K562 (cell line): ENCODE data around the gene NECAP2. TPM values are rescaled to one million over a fixed set of nuclear protein-coding genes. Genes with fewer than 3 reads are reported as not detected.
A peak's percentile ranks its signal among the peaks of the same experiment; 100 is the strongest.

Experiments used
- BACH1 ChIP-seq: fragments of 200-800 bp; sonication (Bioruptor generic); IDR thresholded peaks from 2 replicates; pipeline ENCODE4 v1.6.1; 2016; ENCODE audit warnings: missing genetic modification characterization, missing compliant biosample characterization
- CBFA2T2 ChIP-seq: fragments of 450-650 bp; conservative IDR thresholded peaks from 2 replicates; pipeline ENCODE4 v1.6.1; 2017; ENCODE audit warnings: mild to moderate bottlenecking
- FOS ChIP-seq: IDR thresholded peaks from 3 replicates; pipeline ENCODE4 v1.6.1; 2011; ENCODE audit not compliant: insufficient read length; ENCODE audit errors: extremely low read depth
- FOXA1 ChIP-seq: fragments of 450-650 bp; IDR thresholded peaks from 2 replicates; pipeline ENCODE4 v1.6.1; 2016; ENCODE audit warnings: mild to moderate bottlenecking, borderline replicate concordance
- FOXJ3 ChIP-seq: sonication (generic); formaldehyde crosslinking; IDR thresholded peaks from 2 replicates; pipeline ENCODE4 v1.4.0; 2020; ENCODE audit warnings: mild to moderate bottlenecking, missing genetic modification reagents
- JUNB ChIP-seq: fragments of 450-650 bp; formaldehyde crosslinking; conservative IDR thresholded peaks from 2 replicates; pipeline ENCODE4 v1.4.0; 2020; ENCODE audit warnings: mild to moderate bottlenecking
- LEF1 ChIP-seq: fragments of 450-650 bp; IDR thresholded peaks from 2 replicates; pipeline ENCODE4 v1.6.1; 2016; ENCODE audit warnings: mild to moderate bottlenecking
- MAFF ChIP-seq: IDR thresholded peaks from 2 replicates; pipeline ENCODE4 v1.6.1; 2012; ENCODE audit warnings: low read length, improper control_type of control experiment
- MXI1 ChIP-seq: IDR thresholded peaks from 2 replicates; pipeline ENCODE4 v1.6.1; 2011; ENCODE audit warnings: low read depth, mild to moderate bottlenecking, improper control_type of control experiment, low read length
- NFE2L1 ChIP-seq: fragments of 450-650 bp; IDR thresholded peaks from 2 replicates; pipeline ENCODE4 v1.6.1; 2016; ENCODE audit warnings: missing genetic modification characterization, low read depth, mild to moderate bottlenecking, missing compliant biosample characterization, moderate library complexity, borderline replicate concordance
- NFYB ChIP-seq: IDR thresholded peaks from 2 replicates; pipeline ENCODE4 v1.6.1; 2011; ENCODE audit warnings: mild to moderate bottlenecking, moderate library complexity; ENCODE audit not compliant: insufficient read length; ENCODE audit errors: extremely low read depth
- PRMT5 ChIP-seq: sonication (generic); formaldehyde crosslinking; IDR thresholded peaks from 2 replicates; pipeline ENCODE4 v1.5.0; 2020; ENCODE audit warnings: missing genetic modification reagents
- PYGO2 ChIP-seq: fragments of 450-650 bp; IDR thresholded peaks from 2 replicates; pipeline ENCODE4 v1.6.1; 2016; ENCODE audit warnings: mild to moderate bottlenecking, missing genetic modification characterization, moderate library complexity, missing compliant biosample characterization
- RBM39 ChIP-seq: fragments of 200-400 bp; formaldehyde crosslinking; optimal IDR thresholded peaks from 2 replicates; pipeline ENCODE3; 2018; ENCODE audit warnings: low read depth, low read length
- SREBF2 ChIP-seq: sonication (generic); formaldehyde crosslinking; IDR thresholded peaks from 2 replicates; pipeline ENCODE4 v1.4.0; 2020; ENCODE audit warnings: mild to moderate bottlenecking, missing genetic modification reagents
- SUPT5H ChIP-seq: fragments of 450-650 bp; IDR thresholded peaks from 2 replicates; pipeline ENCODE4 v1.6.1; 2016
- ZBTB1 ChIP-seq: sonication (generic); formaldehyde crosslinking; IDR thresholded peaks from 2 replicates; pipeline ENCODE4 v1.8.1; 2023; ENCODE audit warnings: missing genetic modification reagents, low read depth, mild to moderate bottlenecking, borderline replicate concordance
- ZBTB7A ChIP-seq: IDR thresholded peaks from 2 replicates; pipeline ENCODE4 v1.6.1; 2011; ENCODE audit warnings: low read depth, mild to moderate bottlenecking, low read length, moderate library complexity, borderline replicate concordance; ENCODE audit not compliant: control insufficient read depth
- ZNF239 ChIP-seq: fragments of 250-450 bp; sonication (Bioruptor Pico); IDR thresholded peaks from 2 replicates; pipeline ENCODE4 v1.4.0; 2020; ENCODE audit warnings: mild to moderate bottlenecking
- ZNF707 ChIP-seq: fragments of 250-450 bp; sonication (Bioruptor Pico); conservative IDR thresholded peaks from 2 replicates; pipeline ENCODE4 v1.8.0; 2022; ENCODE audit warnings: inconsistent platforms, mild to moderate bottlenecking, moderate library complexity
- polyA plus RNA-seq, 8 experiments: library from polyadenylated mRNA; depleted of rRNA in 4 of 8; stranded (reverse) in 5 of 8; unstranded in 3 of 8; fragments of >200 nt; fragmentation: Nextera tagmentation in 2 of 8; fragmentation: Illumina TruSeq in 1 of 8; extraction: Ambion mirVana in 2 of 8; extraction: Trizol in 1 of 8; gene quantifications; 2 replicates each; pipeline versions ENCODE4 v1.2.1 to v1.2.3, GENCODE V29; 2011 to 2014; ENCODE audit warnings: inconsistent platforms in 1 of 8, missing spikeins in 1 of 8
- total RNA-seq, 7 experiments: library from RNA; depleted of rRNA in 6 of 7; stranded (reverse); fragments of >200 nt in 6 of 7; fragmentation: Illumina TruSeq in 2 of 7; extraction: Trizol in 2 of 7; gene quantifications; 2 replicates each; pipeline versions ENCODE4 v1.2.1 to v1.2.3, GENCODE V29; 2011 to 2021; ENCODE audit warnings: low replicate concordance in 1 of 7
- TF ChIP-seq, protein P1 (sequence below): sonication (generic); formaldehyde crosslinking; IDR thresholded peaks from 2 replicates; pipeline ENCODE4 v1.8.0; 2022; ENCODE audit warnings: mild to moderate bottlenecking, missing genetic modification reagents, borderline replicate concordance
- TF ChIP-seq, protein P2 (sequence below), 3 experiments: IDR thresholded peaks in 2 of 3; conservative IDR thresholded peaks in 1 of 3; 2 replicates each; pipeline ENCODE4 v1.5.1; 2011 to 2012; ENCODE audit warnings: low read length in 3 of 3, mild to moderate bottlenecking in 3 of 3, control low read depth in 2 of 3, improper control_type of control experiment in 1 of 3, inconsistent platforms in 1 of 3, low read depth in 1 of 3, mixed read lengths in 1 of 3, moderate library complexity in 1 of 3; ENCODE audit not compliant: insufficient read depth in 2 of 3
- TF ChIP-seq, protein P3 (sequence below): sonication (generic); formaldehyde crosslinking; IDR thresholded peaks from 2 replicates; pipeline ENCODE4 v1.8.0; 2023; ENCODE audit warnings: mild to moderate bottlenecking, missing genetic modification reagents
- TF ChIP-seq, protein P4 (sequence below): sonication (generic); formaldehyde crosslinking; IDR thresholded peaks from 2 replicates; pipeline ENCODE4 v1.5.0; 2020; ENCODE audit warnings: missing genetic modification reagents
- TF ChIP-seq, protein P5 (sequence below): fragments of 250-450 bp; sonication (Bioruptor Pico); IDR thresholded peaks from 2 replicates; pipeline ENCODE4 v1.5.0; 2021

Gene NECAP2
- total and polyA plus RNA-seq, 9 of the 15 experiments (the other 6 are each of a cell fraction or from before 2014, with no cell fraction given) = 22.7 to 107 (median 79.2) TPM

DNA sequence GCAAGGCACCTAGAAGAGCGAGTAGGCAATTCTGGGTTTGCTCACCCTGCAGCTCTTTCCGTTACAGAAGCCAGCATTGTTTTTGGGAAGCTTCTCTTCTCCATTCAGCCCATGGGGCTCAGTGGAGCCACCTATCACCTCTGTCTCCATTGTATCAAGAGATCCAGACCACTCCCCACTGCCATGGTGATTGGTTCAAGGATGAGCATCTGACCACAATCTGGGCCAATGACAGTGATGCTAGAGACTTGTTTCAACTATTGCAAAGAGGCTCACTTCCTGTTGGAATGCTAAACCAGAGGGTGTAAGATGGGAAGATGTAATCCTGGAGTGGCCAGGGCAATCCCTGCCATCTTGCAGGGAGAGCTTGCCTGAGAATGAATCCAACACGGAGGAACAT lies 9.9 kb upstream of the NECAP2 start (continued):
- no peak for TF ChIP-seq BACH1 (tag)
- TF ChIP-seq LEF1 = no peak
- no peak for TF ChIP-seq RBM39
- TF ChIP-seq, protein P1, sequence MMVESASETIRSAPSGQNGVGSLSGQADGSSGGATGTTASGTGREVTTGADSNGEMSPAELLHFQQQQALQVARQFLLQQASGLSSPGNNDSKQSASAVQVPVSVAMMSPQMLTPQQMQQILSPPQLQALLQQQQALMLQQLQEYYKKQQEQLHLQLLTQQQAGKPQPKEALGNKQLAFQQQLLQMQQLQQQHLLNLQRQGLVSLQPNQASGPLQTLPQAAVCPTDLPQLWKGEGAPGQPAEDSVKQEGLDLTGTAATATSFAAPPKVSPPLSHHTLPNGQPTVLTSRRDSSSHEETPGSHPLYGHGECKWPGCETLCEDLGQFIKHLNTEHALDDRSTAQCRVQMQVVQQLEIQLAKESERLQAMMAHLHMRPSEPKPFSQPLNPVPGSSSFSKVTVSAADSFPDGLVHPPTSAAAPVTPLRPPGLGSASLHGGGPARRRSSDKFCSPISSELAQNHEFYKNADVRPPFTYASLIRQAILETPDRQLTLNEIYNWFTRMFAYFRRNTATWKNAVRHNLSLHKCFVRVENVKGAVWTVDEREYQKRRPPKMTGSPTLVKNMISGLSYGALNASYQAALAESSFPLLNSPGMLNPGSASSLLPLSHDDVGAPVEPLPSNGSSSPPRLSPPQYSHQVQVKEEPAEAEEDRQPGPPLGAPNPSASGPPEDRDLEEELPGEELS = no peak
- no peak for TF ChIP-seq ZNF707 (CRISPR knock-in tag)
- TF ChIP-seq, protein P2, sequence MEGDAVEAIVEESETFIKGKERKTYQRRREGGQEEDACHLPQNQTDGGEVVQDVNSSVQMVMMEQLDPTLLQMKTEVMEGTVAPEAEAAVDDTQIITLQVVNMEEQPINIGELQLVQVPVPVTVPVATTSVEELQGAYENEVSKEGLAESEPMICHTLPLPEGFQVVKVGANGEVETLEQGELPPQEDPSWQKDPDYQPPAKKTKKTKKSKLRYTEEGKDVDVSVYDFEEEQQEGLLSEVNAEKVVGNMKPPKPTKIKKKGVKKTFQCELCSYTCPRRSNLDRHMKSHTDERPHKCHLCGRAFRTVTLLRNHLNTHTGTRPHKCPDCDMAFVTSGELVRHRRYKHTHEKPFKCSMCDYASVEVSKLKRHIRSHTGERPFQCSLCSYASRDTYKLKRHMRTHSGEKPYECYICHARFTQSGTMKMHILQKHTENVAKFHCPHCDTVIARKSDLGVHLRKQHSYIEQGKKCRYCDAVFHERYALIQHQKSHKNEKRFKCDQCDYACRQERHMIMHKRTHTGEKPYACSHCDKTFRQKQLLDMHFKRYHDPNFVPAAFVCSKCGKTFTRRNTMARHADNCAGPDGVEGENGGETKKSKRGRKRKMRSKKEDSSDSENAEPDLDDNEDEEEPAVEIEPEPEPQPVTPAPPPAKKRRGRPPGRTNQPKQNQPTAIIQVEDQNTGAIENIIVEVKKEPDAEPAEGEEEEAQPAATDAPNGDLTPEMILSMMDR (IDR thresholded peaks at IDR 0.05 in 2 of 3, conservative IDR thresholded peaks at IDR 0.05 in 1 of 3; ENCODE audit: insufficient read depth in 2 of 3, low read depth in 1 of 3, low read length in 3 of 3) = peak in 2 of 3 experiments; percentile 38 to 45; a peak in 3 of 6 replicates
- no peak for TF ChIP-seq FOXA1
- TF ChIP-seq CBFA2T2 = no peak
- peak; percentile 69 for TF ChIP-seq FOS
- TF ChIP-seq PYGO2 (tag) = no peak
- no peak for TF ChIP-seq JUNB (CRISPR knock-in tag)
- no peak for TF ChIP-seq FOXJ3 (CRISPR knock-in tag)
- no peak for TF ChIP-seq PRMT5 (CRISPR knock-in tag)
- TF ChIP-seq SREBF2 (CRISPR knock-in tag) = no peak
- no peak for TF ChIP-seq MAFF
- no peak for TF ChIP-seq ZNF239 (CRISPR knock-in tag)
- TF ChIP-seq, protein P3, sequence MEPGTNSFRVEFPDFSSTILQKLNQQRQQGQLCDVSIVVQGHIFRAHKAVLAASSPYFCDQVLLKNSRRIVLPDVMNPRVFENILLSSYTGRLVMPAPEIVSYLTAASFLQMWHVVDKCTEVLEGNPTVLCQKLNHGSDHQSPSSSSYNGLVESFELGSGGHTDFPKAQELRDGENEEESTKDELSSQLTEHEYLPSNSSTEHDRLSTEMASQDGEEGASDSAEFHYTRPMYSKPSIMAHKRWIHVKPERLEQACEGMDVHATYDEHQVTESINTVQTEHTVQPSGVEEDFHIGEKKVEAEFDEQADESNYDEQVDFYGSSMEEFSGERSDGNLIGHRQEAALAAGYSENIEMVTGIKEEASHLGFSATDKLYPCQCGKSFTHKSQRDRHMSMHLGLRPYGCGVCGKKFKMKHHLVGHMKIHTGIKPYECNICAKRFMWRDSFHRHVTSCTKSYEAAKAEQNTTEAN (CRISPR knock-in tag) = no peak
- TF ChIP-seq ZBTB1 (CRISPR knock-in tag) = no peak
- TF ChIP-seq SUPT5H = no peak
- no peak for TF ChIP-seq ZBTB7A
- TF ChIP-seq, protein P4, sequence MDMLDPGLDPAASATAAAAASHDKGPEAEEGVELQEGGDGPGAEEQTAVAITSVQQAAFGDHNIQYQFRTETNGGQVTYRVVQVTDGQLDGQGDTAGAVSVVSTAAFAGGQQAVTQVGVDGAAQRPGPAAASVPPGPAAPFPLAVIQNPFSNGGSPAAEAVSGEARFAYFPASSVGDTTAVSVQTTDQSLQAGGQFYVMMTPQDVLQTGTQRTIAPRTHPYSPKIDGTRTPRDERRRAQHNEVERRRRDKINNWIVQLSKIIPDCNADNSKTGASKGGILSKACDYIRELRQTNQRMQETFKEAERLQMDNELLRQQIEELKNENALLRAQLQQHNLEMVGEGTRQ = peak; percentile 82
- TF ChIP-seq MXI1 = no peak
- TF ChIP-seq NFYB = peak; percentile 80
- TF ChIP-seq NFE2L1 (tag) = no peak
- TF ChIP-seq, protein P5, sequence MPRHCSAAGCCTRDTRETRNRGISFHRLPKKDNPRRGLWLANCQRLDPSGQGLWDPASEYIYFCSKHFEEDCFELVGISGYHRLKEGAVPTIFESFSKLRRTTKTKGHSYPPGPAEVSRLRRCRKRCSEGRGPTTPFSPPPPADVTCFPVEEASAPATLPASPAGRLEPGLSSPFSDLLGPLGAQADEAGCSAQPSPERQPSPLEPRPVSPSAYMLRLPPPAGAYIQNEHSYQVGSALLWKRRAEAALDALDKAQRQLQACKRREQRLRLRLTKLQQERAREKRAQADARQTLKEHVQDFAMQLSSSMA (CRISPR knock-in tag) = peak; percentile 22; the same call in 1 of the 2 replicates
